ENCODE data around the gene MED10.
A peak's percentile ranks its signal among the peaks of the same experiment; 100 is the strongest.

The MED10 gene

GRCh38 chr5:6377905-6378765 is at the start of gene MED10:
MED10 (minus strand) TSS chr5:6378547; CDS start chr5:6378483, 64 bp downstream.
- peak; percentile 93 for DNase-seq (ENCODE audit: low read depth)

GRCh38 chr5:6427694-6428093 is 49.3 kb upstream of the MED10 start:
- DNase-seq (ENCODE audit: low read depth) = no peak

- DNase-seq (ENCODE audit: low read depth) = no peak
Observed at GRCh38 chr5:6424700-6425099, 46.4 kb upstream of the MED10 start.

- no peak for DNase-seq (ENCODE audit: low read depth)
Observed at GRCh38 chr5:6424110-6424659, 45.8 kb upstream of the MED10 start.

- no peak for DNase-seq (ENCODE audit: low read depth)
Observed at GRCh38 chr5:6423327-6424109, 45.2 kb upstream of the MED10 start.

GRCh38 chr5:6419340-6419852 is 41.0 kb upstream of the MED10 start:
- DNase-seq (ENCODE audit: low read depth) = no peak

- DNase-seq (ENCODE audit: low read depth) = no peak
Observed at GRCh38 chr5:6418679-6419276, 40.4 kb upstream of the MED10 start.

- no peak for DNase-seq (ENCODE audit: low read depth)
Observed at GRCh38 chr5:6417657-6418056, 39.3 kb upstream of the MED10 start.

GRCh38 chr5:6412811-6413210 is 34.5 kb upstream of the MED10 start:
- no peak for DNase-seq (ENCODE audit: low read depth)

GRCh38 chr5:6411141-6411540 is 32.8 kb upstream of the MED10 start:
- no peak for DNase-seq (ENCODE audit: low read depth)

- DNase-seq (ENCODE audit: low read depth) = no peak
Observed at GRCh38 chr5:6410421-6410820, 32.1 kb upstream of the MED10 start.

GRCh38 chr5:6408627-6409446 is 30.5 kb upstream of the MED10 start:
- DNase-seq (ENCODE audit: low read depth) = no peak

- DNase-seq (ENCODE audit: low read depth) = no peak
Observed at GRCh38 chr5:6408260-6408596, 29.9 kb upstream of the MED10 start.

GRCh38 chr5:6407558-6408259 is 29.4 kb upstream of the MED10 start:
- DNase-seq (ENCODE audit: low read depth) = no peak

GRCh38 chr5:6405591-6405990 is 27.2 kb upstream of the MED10 start:
- DNase-seq (ENCODE audit: low read depth) = no peak

GRCh38 chr5:6404129-6404528 is 25.8 kb upstream of the MED10 start:
- no peak for DNase-seq (ENCODE audit: low read depth)

- DNase-seq (ENCODE audit: low read depth) = no peak
Observed at GRCh38 chr5:6403416-6403815, 25.1 kb upstream of the MED10 start.

GRCh38 chr5:6402939-6403338 is 24.6 kb upstream of the MED10 start:
- DNase-seq (ENCODE audit: low read depth) = no peak

GRCh38 chr5:6401410-6401809 is 23.1 kb upstream of the MED10 start:
- DNase-seq (ENCODE audit: low read depth) = no peak

GRCh38 chr5:6399980-6400910 is 21.9 kb upstream of the MED10 start:
- no peak for DNase-seq (ENCODE audit: low read depth)

Measured in stimulated activated CD8-positive, alpha-beta memory T cell treated with anti-CD3 and anti-CD28 coated beads, Interleukin-7, amount 100 ng/mL, for 24 hours (primary cell).